Left kidney (tissue), 2 donors: ENCODE measurements around the gene COL5A1. TPM values are rescaled to one million over a fixed set of nuclear protein-coding genes. Genes with fewer than 3 reads are reported as not detected.

Source experiments
- DNase-seq: peaks from one replicate; pipeline ENCODE4 v3.0.0-alpha.2; 2013
- polyA plus RNA-seq: library from polyadenylated mRNA; unstranded; fragments of 120-200 nt; gene quantifications from one replicate; pipeline ENCODE4 v1.2.1, GENCODE V29; 2013; ENCODE audit not compliant: insufficient read length

Gene COL5A1
- polyA plus RNA-seq, 1 donor, result 77.3 TPM

DNA sequence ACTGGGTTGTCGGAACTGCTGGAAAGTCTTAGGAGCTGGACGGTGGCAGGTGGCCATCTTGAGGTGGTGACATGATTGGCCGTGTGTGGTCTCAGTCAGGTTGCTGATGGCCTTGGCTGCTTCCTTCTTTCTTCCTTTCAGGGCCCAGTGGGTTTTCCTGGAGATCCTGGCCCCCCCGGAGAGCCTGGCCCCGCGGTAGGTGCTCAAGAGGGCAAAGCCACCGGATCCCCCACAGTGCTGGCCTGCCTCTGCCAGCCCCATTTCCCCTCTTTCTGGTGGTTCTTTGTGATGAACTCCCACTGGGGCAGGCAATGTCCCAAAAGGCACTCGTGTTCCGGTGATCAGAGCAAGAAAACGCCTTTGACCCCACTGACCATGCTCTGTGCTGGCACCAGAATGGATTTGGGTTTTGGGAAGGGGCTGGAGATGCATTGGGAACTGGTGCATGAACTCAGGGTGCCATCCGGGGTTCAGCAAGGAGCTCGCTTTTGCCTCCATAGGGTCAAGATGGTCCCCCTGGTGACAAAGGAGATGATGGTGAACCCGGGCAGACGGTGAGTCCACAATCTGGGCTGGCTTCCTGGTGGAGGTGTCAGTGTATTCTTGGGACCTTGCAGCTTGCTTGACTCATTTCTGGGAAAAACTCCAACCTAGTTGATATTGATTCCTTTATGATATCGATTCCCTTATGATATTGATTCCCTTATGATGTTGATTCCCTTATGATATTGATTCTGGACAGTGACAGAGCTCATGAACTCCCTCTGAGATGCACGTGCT is 174.0 kb downstream of the COL5A1 start:
- no peak for DNase-seq

DNA sequence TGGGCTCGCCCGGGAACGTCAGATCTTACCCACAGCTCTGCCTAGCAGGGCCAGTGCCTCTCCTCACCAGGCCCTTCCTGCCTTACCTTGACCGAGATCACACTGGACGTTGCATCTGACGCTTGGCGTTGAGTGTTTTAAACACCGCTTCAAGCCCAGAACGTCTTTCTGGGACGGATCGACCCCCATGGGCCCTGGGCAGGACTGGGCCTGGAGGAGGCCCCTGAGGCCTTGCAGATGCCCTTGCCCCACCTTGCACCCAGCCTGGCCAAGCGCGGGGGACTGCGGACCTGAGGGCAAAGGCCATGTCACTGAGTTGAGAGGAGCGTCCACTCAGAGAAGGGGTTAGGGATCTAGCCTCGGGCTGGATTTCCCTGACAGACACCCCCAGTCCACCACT is 174.7 kb downstream of the COL5A1 start:
- DNase-seq, result no peak

DNA sequence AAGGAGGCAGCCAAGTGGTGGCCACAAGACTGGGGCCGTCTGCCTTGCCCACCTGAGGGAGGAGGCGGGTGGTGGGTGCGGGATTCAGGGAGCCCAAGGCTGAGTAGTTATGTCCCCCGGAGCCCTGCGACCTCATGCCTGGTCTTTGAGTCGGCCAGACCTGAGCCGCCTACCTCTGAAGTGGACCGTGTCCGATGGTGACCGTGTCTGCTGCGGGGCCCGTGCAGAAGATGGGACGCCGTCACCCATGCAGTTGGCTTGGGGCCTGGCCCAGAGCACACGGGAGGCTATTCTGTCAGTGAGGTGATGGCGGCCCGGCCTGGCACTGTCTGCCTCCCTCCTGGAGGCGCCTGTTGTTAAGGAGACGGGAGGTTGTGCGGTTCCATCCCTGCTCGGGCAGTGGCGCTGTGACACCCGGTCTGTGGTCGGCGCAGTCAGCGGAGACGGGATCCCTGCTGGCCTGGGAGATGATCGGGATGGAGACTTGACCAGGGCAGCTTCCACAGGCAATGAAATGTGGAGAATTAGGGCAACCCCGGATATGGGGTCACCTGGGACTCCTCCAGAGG is 176.5 kb downstream of the COL5A1 start:
- no peak for DNase-seq

DNA sequence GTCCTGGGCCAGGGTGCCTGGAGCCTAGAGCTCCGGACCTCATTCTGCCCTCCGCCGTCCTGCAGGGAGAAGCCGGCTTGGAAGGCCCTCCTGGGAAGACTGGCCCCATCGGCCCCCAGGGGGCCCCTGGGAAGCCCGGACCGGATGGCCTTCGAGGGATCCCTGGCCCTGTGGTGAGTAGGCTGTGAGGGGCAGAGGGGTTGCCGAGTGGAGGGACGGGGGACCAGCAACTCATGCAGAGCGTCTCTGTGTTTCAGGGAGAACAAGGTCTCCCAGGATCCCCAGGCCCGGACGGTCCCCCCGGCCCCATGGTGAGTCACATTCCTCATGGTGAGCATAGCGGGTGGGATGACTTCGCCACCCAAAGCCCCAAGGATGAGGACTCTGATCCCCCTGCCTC is 177.0 kb downstream of the COL5A1 start:
- DNase-seq, result no peak

DNA sequence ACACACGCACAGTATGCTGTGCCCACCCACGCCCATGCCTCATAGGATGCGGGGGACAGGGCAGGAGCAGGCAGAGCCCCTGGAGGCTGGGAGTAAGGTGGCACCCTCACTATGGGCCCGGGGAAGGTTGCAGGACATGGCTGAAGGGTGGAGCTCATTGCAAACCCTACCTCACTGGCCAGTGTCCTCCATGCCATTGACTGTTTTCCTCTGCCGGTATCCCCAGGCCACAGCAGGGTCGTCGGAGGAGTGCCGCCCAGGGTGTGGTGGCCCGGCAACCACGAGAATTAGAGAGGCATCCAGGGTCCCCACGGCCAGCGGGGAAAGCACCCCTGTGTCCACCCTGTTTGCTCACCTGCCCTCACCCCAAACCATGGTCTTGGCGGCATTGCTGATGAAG is 179.3 kb downstream of the COL5A1 start:
- no peak for DNase-seq

DNA sequence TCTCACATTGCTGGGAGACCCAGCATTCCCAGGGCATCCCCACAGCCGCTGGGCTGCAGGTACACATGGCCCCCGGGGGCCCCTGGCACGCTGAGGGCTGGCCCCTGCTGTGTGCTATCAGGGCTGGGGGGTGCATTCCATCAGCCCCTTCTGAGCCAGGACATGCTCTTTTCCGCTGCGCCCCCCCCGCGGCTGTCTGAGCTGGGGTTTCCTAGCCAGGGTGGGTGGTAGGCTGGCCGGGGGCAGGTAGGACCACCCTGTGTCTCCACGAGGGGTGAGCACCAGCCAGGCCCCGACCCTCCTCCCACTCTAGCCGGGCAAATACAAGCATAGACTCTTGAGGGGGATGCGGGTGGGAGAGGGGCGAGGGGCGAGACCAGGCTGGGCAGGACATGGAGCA is 180.9 kb downstream of the COL5A1 start:
- DNase-seq, result no peak

DNA sequence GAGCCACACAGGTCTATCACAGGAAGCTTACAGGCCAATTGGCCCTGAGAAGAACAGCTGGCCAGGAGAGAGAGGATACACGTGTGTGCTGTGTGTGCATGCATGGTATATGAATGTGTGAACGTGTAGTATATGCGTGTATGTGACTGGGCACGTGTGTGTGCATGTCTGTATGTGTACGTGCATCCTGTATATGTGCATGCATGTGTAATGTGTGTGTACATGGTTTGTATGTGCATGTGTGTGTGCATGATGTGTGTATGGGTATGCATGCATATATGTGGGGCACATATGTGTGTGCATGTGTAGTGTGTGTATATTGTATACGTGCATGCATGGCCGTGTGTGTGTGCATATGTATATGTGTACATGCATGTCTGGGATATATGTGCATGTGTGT is 182.0 kb downstream of the COL5A1 start:
- no peak for DNase-seq

DNA sequence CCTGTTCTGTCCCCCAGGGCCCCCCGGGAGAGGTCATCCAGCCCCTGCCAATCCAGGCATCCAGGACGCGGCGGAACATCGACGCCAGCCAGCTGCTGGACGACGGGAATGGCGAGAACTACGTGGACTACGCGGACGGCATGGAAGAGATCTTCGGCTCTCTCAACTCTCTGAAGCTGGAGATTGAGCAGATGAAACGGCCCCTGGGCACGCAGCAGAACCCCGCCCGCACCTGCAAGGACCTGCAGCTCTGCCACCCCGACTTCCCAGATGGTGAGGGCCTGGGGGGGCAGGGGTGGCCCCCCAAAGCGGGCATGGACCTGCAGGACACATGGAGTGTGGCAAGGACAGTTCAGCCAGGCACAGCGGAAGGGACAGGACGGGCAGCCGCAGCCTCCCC is 183.0 kb downstream of the COL5A1 start:
- DNase-seq, result no peak

DNA sequence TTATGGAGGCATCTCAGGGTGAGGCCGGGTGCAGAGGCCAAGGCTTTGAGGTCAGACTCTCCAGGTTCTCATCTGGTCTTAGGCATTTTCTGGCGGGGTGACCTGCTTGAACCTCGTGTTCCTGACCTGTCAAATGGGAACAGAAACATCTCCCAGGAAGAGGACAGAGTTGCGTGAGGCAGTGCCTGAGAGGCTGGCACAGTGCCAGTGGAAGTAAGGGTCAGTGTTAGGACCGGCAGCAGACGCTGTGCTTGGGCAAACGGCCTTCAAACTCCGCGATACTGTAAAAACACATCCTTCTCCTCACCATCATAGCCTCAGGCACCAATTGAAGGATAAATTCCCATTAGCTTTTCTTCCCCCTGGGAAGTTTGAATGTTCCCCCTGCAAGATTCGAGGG is 183.4 kb downstream of the COL5A1 start:
- DNase-seq, result no peak

DNA sequence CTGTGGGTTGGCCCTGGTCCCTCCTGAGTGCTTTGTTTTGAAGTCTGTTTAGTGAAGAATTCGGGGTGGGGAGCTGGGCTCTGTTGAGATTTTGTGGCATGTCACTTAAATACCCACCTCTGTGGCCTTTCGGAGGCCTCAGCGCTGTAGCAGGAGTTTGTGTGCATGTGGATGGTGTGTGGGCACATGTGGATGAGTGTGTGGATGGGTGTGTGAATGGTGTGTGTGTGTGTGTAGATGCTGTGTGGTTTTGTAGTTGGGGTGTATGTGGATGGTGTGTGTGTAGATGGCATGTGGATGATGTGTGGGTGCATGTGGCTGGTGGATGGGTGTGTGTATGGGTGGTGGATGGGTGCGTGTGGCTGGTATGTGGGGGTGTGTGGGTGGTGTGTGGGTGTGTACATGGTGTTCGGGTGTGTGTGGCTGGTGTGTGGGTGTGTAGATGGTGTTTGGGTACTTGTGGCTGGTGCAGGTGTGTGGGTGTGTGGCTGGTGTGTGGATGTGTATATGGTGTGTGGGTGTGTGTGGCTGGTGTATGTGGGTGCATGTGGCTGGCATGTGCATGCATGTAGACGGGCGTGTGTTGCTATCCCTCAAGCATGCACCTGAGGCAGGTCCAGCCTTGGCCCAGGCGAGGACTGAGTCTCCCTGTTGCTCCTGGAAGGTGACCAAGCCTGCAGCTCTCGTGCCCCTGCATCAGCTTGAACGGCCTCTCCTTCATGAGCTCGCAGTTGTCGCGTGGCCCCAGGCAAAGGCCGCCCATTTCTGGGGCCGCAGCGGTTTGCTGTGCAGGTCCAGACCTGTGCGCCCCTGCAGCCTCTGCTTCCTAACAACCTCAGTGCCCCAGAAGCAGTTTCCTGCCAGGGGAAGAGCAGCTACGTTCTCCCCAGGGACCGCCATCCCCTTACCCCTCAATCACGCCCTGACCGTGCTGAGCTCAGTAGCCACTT is 185.0 kb downstream of the COL5A1 start:
- DNase-seq, result no peak

DNA sequence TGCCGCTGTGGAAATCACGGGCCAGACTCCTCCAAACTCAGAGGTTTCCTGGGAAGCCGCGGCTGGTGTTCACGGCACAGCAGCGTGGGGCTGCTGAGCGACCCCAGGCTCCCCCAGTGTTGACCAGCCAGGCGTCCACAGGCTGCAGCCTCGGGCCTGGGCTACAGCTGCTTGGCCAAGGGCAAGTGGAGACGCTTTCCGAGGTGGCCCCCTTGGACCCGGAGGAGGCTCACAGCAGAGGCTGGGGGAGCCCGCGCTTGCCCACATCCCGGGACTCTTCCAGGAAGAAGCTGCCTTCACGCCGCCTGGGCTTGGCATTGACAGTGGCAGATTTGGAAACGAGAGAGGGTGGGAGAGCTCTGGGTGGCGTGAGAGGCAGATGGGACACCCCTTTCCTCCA is 186.0 kb downstream of the COL5A1 start:
- no peak for DNase-seq

DNA sequence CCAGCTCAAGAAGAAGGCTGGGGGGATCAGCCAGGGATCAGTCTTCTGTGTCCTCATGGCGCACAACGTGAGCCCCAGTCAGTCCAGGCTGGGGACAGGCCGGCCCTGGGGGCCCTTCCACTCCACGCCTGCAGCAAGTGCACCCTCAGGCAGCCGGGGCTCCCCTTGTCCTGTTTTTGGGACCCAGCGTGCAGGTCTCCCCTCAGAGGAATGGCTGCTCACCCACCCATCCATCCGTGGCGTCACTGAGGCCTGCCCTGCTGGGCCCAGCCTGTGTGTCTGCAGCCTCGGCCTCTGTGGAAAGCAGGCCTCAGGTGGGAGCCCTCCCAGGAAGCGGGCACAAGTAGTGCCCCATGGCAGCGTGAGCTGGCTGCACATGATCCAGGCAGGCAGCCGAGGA is 186.4 kb downstream of the COL5A1 start:
- no peak for DNase-seq

DNA sequence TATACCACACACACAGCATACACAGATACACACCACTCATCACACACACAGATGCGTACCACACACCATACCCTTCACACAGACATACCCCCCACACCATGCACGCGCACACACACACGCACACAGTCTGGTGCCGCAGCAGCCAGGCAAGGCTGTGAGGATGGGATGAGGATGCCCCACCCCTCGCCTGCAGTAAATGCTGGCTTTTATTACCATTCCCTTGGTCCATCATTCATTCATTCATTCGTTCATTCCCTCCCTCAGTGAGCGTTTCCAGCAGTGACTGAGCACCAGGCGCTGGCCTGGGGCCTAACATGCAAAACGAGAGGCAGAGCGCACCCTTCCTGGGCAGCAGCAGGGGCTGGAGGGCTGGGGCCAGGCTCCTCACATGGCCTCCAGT is 187.3 kb downstream of the COL5A1 start:
- DNase-seq, result no peak

DNA sequence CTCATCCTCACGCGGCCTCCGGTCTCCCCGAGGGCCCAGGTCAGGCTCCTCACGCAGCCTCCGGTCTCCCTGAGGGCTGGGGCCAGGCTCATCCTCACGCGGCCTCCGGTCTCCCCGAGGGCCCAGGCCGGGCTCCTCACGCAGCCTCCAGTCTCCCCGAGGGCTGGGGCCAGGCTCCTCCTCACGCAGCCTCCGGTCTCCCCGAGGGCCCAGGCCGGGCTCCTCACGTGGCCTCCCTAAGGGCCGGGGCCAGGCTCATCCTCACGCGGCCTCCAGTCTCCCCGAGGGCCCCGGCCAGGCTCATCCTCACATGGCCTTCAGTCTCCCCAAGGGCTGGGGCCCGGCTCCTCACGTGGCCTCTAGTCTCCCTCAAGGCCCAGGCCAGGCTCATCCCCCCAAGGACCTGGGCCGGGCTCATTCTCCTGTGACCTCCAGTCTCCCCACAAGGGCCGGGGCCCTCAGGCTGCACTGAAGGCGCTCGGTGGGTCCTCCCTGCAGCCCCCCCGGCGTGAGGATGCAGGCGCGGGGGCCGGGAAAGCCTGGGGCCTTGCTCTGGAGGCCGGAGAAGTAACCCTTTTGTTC is 187.8 kb downstream of the COL5A1 start:
- no peak for DNase-seq

DNA sequence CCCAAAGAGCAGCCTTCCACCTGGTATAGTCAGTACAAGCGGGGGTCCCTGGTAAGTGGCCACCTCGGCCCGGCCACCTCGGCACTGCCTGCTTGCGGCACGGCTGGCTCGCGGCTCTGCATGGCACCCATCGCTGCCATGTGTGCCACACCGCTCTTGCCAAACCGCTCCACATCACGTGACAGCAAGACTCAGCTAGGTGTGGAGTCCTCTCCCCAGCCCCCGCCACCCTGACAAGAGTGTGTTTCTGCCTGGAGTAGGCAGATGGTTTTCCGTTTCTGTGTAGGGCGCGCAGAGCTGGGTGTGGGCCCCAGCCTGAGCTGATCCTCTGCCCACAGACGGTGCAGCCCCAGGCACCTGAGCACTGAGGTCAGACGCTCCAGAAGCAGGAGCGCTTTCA is 188.5 kb downstream of the COL5A1 start:
- no peak for DNase-seq

DNA sequence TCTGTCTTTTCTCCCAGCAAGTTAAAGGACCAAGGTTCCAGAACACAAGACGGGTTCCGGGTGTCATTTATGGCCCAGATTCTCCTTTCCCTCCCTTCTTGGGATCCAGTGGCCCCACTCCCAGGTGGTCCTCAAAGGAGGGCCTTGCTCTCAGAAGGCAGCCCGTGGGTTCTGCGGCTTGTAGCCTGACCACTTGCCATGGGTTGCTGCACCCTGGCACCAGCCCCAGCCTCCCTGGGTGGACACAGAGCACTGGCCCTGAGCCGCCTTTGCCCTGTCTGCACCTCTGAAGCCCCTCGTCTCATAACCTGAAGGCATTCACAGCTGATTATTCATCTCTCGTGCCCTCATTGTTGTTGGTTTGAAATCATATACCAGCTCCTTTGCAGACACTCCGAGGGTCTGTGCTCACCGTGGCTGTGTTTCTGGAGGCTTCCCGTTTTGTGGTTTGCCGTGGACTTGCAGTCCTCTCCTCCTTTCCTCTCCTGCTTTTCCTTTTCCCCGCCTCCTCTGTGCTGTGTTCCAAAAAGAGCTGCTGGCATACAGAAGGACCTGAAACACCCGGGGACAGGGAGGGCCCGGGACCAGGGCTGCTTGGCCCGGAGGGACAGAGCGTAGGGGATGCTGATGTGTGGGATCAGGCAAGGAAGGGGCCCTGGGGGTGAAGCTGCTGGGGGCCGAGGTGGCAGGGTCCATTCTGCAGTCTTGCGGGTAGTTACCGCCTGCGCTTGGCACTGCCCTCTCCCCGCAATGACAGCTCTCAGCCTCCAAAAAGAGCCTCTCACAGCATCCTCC is 189.5 kb downstream of the COL5A1 start:
- no peak for DNase-seq

DNA sequence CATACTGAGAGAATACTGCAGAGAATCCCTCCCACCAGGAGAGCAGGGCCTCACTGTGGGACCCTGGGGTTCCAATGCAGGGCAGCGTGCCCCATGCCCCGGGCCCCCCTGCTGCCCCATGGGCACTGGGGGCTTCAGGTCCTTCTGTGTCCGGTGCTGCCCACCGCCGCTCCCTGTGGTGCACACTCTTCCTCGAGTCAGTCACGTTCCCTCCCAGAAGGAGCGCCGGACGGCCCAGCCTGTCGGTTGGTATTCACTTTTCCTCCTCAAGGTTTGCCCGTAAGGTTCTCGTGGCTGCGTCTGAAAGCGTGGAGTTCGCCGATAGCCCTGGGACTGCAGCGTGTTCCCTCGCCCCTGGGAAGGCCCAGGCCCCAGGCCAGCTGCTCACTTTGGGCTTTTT is 190.9 kb downstream of the COL5A1 start:
- no peak for DNase-seq

DNA sequence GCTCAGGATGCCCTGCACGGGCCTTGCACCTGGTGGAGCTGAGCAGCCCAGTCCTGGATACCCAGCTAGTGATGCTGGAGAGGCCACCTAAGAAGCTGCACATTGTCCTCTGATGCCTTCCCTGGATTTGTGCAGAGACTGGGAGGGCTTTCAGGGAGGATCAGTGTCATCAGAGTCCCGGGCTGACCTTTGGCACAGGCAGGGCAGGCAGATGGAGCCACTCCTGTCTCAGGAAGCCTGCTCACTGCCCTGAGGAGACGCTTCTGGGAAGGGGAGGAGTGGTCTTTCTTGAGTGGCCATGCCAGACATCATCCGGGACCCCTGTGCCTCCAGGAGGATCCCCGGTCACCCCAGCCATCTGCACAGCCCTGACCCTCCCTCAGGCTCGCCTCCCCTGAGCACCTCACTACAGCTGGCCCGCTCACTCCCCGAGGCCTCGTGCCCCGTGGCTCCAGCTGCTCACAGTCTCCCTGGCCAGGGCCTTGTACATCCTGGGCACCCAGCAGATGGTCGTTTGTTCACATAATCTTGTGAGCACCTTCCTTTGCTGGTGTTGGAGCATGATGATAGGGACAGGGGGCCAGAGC is 191.8 kb downstream of the COL5A1 start:
- peak; percentile 5 for DNase-seq

DNA sequence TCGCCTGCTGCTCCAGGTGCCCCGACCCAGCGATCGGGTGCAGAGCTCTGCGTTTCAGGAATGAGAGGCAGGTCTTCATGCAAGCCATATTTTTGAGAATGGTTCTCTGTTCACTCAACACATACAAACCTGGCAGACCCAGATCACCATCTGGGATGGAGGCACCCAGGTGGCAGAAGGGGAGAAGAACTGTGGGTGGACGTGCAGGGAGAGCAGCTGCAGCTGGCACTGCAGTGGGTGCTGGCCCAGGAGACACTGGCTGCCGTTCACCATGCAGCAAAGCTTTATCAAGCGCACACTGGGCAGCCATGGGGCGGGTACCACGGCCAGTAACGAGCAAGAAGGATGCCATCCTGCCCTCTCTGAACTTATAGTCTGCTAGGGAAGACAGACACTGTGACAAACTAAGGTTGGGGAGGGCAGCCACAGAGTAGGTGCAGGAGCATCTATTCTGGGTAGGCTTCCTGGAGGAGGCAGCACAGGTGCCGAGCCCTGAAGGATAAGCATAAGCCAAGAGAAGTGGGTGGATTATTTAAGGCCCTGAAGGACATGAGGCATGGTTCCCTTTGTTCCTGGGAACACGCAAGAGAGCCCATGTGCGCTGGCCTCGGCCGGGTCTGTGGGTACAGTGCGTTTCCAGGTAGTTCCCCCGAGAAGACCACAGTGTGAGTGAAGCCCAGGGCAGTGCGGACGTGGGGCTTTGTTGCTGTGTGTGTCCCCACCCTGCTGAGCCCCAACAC is 192.8 kb downstream of the COL5A1 start:
- DNase-seq, result no peak

DNA sequence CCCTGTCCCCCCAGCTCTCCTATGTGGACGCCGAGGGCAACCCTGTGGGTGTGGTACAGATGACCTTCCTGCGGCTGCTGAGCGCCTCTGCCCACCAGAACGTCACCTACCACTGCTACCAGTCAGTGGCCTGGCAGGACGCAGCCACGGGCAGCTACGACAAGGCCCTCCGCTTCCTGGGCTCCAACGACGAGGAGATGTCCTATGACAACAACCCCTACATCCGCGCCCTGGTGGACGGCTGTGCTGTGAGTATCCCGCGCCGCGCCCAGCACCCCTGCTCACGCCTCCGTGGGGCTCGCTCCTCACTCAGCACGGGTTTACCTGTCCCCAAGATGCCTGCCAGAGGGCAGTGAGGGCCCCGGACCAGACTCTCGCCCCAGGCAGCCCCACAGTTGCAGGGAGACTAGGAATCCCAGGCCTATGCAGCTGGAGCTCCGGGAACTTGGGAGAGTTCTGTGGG is 193.4 kb downstream of the COL5A1 start:
- no peak for DNase-seq

DNA sequence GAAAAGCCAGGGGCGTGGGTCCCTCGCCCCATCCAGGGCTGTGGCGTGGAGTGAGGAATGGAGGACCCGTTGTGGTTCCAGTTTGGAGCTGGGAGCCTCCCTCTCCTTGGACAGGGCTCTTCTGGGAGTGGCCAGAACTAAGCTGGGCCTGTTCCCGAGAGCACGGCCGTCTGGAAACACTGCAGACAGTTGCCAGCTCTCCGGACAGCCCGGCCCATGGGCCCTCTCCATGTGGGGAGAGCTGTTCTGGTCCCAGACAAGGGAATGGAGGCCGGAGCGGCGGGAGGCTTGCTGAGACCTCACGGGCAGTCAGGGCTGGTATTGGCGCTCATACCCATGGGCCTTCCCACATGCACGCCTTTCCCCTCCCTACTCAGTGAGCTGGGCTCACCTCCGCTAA is 193.8 kb downstream of the COL5A1 start:
- no peak for DNase-seq
